ENCODE results near the gene ROR1.

The ROR1 gene

GRCh38 chr1:63885899-63886298, 112.1 kb downstream of the ROR1 start:
- no peak overlapping the region for H3K9ac ChIP-seq

GRCh38 chr1:63886340-63886739, 112.5 kb downstream of the ROR1 start:
- Histone ChIP-seq H3K79me2 (no peaks in the 10 kb centered on the region), H3K4me1 (no peaks in the 10 kb centered on the region), H3K36me3 (ENCODE audit: control insufficient read depth, insufficient read depth, low read length) (no peaks in the 10 kb centered on the region), H3K9me3 (ENCODE audit: control insufficient read depth, low read length) (no peaks in the 10 kb centered on the region), H2AFZ (no peak overlapping the region), H3K27me3 (ENCODE audit: control insufficient read depth, insufficient read depth, low read length) (no peaks in the 10 kb centered on the region), H3K4me2 (ENCODE audit: low read length) (no peak overlapping the region), H3K4me3 (ENCODE audit: low read depth, low read length) (no peak overlapping the region), H3K27ac (no peak overlapping the region), H3K9ac (no peak overlapping the region)
- TF ChIP-seq CTCF (IDR thresholded peaks at IDR 0.05), result no peak

More at GRCh38 chr1:63885899-63886298, 112.1 kb downstream of the ROR1 start:
- H3K4me3 ChIP-seq (ENCODE audit: low read depth, low read length), result no peak overlapping the region
- no peaks in the 10 kb centered on the region for H3K36me3 ChIP-seq (ENCODE audit: control insufficient read depth, insufficient read depth, low read length)
- TF ChIP-seq CTCF (IDR thresholded peaks at IDR 0.05), result no peak
- no peak overlapping the region for H2AFZ ChIP-seq
- peaks cover 3% of the 10 kb centered on the region for H3K79me2 ChIP-seq
- H3K4me1 ChIP-seq, result no peaks in the 10 kb centered on the region
- H3K9me3 ChIP-seq (ENCODE audit: control insufficient read depth, low read length), result no peaks in the 10 kb centered on the region
- no peaks in the 10 kb centered on the region for H3K27me3 ChIP-seq (ENCODE audit: control insufficient read depth, insufficient read depth, low read length)
- H3K27ac ChIP-seq, result no peak overlapping the region
- H3K4me2 ChIP-seq (ENCODE audit: low read length), result no peak overlapping the region

GRCh38 chr1:63887809-63888208, 114.0 kb downstream of the ROR1 start:
- no peak overlapping the region for H3K4me3 ChIP-seq (ENCODE audit: low read depth, low read length)
- no peaks in the 10 kb centered on the region for H3K27me3 ChIP-seq (ENCODE audit: control insufficient read depth, insufficient read depth, low read length)
- no peak for TF ChIP-seq CTCF (IDR thresholded peaks at IDR 0.05)
- H3K4me1 ChIP-seq, result peaks cover 2% of the 10 kb centered on the region
- H2AFZ ChIP-seq, result no peak overlapping the region
- no peak overlapping the region for H3K9ac ChIP-seq
- no peak overlapping the region for H3K27ac ChIP-seq
- H3K79me2 ChIP-seq, result no peaks in the 10 kb centered on the region
- no peaks in the 10 kb centered on the region for H3K36me3 ChIP-seq (ENCODE audit: control insufficient read depth, insufficient read depth, low read length)
- no peak overlapping the region for H3K4me2 ChIP-seq (ENCODE audit: low read length)
- H3K9me3 ChIP-seq (ENCODE audit: control insufficient read depth, low read length), result no peaks in the 10 kb centered on the region

GRCh38 chr1:63888984-63889383, 115.2 kb downstream of the ROR1 start:
- no peak for TF ChIP-seq CTCF (IDR thresholded peaks at IDR 0.05)
- H3K4me3 ChIP-seq (ENCODE audit: low read depth, low read length), result no peak overlapping the region
- H3K79me2 ChIP-seq, result no peaks in the 10 kb centered on the region
- H3K9ac ChIP-seq, result no peak overlapping the region
- H3K36me3 ChIP-seq (ENCODE audit: control insufficient read depth, insufficient read depth, low read length), result no peaks in the 10 kb centered on the region
- no peak overlapping the region for H2AFZ ChIP-seq
- no peak overlapping the region for H3K27ac ChIP-seq
- peaks cover 2% of the 10 kb centered on the region for H3K4me1 ChIP-seq
- no peaks in the 10 kb centered on the region for H3K9me3 ChIP-seq (ENCODE audit: control insufficient read depth, low read length)
- H3K27me3 ChIP-seq (ENCODE audit: control insufficient read depth, insufficient read depth, low read length), result no peaks in the 10 kb centered on the region
- H3K4me2 ChIP-seq (ENCODE audit: low read length), result no peak overlapping the region

GRCh38 chr1:63890468-63890867, 116.7 kb downstream of the ROR1 start:
- no peak overlapping the region for H3K27ac ChIP-seq
- no peaks in the 10 kb centered on the region for H3K79me2 ChIP-seq
- no peaks in the 10 kb centered on the region for H3K9me3 ChIP-seq (ENCODE audit: control insufficient read depth, low read length)
- no peaks in the 10 kb centered on the region for H3K27me3 ChIP-seq (ENCODE audit: control insufficient read depth, insufficient read depth, low read length)
- no peak overlapping the region for H3K9ac ChIP-seq
- H3K4me2 ChIP-seq (ENCODE audit: low read length), result no peak overlapping the region
- H3K36me3 ChIP-seq (ENCODE audit: control insufficient read depth, insufficient read depth, low read length), result no peaks in the 10 kb centered on the region
- H3K4me1 ChIP-seq, result peaks cover 2% of the 10 kb centered on the region
- H3K4me3 ChIP-seq (ENCODE audit: low read depth, low read length), result no peak overlapping the region
- TF ChIP-seq CTCF (IDR thresholded peaks at IDR 0.05), result no peak
- no peak overlapping the region for H2AFZ ChIP-seq

All from parathyroid adenoma (tissue), 2 donors.